HEK293 (cell line): ENCODE results near the gene PREB.

Experiments used
- KLF16 ChIP-seq: fragments of 450-650 bp; formaldehyde crosslinking; IDR thresholded peaks from 2 replicates; pipeline ENCODE4 v1.5.1; 2017; ENCODE audit warnings: missing biosample characterization, missing genetic modification characterization
- ZBTB11 ChIP-seq: fragments of 450-650 bp; formaldehyde crosslinking; conservative IDR thresholded peaks from 2 replicates; pipeline ENCODE4 v1.5.1; 2016; ENCODE audit warnings: low read depth, missing biosample characterization, missing genetic modification characterization
- ZBTB26 ChIP-seq: fragments of 450-650 bp; formaldehyde crosslinking; optimal IDR thresholded peaks from 2 replicates; pipeline ENCODE3; 2016; ENCODE audit warnings: missing biosample characterization, mild to moderate bottlenecking, missing genetic modification characterization
- ZNF398 ChIP-seq: fragments of 450-650 bp; formaldehyde crosslinking; IDR thresholded peaks from 2 replicates; pipeline ENCODE4 v1.5.1; 2017; ENCODE audit warnings: missing biosample characterization, missing genetic modification characterization

- TF ChIP-seq ZBTB26 (no peak), ZBTB11 (no peak), KLF16 (tag by site-specific recombination) (no peak), ZNF398 (no peak)
Observed at GRCh38 chr2:27094353-27094984, 40.0 kb downstream of the PREB start.
